GM21447 (cell line): ENCODE measurements around the gene GMIP.

Experiments used
- ATAC-seq: cut with Tn5 transposase; IDR thresholded peaks from one replicate; pipeline ENCODE4 v1.9.1; 2021; ENCODE audit not compliant: unreplicated experiment

The GMIP gene

GRCh38 chr19:19661141-19661674 is 17.8 kb upstream of the GMIP start:
- ATAC-seq, result no peak

DNA sequence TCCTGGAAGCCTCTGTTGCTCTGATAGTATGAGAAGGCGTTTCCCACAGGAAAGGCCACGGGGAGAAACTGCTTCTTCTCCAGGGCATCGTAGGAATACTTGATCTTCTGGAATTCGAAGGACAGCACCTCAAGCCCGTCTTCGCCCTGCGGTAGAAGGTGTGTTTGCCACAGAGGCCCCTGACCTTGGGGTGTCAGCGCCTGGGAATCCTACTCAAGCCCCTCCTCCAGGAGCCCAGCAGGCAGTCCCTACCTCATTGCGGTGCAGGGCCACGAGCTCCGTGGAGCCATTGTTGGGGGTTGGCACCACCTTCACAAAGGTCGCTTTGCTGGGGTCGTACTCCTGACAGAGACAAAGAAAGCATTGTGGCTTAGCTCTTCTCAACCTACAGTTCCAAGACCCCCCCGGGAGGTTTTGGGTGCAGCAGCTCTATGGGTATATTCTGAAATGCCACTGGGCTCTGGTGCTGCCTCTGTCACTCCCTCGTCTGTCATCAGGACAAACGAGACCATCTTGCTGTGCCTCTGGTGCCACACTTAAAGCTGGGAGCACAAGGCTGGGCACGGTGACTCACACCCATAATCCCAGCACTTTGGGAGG is 16.3 kb upstream of the GMIP start:
- no peak for ATAC-seq

DNA sequence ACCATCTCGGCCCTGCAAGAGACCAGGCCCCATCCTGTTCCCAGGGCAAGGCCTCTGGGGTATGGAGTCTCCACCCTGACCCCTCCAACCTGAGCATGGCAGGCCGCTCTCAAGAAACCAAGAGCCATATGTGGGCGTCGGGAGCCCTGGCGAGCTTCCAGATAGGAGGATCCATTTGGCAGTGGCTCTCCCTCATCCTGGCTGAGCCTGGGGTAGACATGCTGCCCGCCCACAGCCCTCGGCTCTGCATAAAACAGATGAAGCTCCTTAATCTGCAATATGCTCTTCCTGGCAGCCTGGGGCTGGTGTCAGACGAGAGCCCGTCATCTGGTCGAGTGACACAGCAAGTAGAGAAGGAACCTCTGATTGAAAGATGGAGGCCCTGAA is 13.9 kb upstream of the GMIP start:
- no peak for ATAC-seq

DNA sequence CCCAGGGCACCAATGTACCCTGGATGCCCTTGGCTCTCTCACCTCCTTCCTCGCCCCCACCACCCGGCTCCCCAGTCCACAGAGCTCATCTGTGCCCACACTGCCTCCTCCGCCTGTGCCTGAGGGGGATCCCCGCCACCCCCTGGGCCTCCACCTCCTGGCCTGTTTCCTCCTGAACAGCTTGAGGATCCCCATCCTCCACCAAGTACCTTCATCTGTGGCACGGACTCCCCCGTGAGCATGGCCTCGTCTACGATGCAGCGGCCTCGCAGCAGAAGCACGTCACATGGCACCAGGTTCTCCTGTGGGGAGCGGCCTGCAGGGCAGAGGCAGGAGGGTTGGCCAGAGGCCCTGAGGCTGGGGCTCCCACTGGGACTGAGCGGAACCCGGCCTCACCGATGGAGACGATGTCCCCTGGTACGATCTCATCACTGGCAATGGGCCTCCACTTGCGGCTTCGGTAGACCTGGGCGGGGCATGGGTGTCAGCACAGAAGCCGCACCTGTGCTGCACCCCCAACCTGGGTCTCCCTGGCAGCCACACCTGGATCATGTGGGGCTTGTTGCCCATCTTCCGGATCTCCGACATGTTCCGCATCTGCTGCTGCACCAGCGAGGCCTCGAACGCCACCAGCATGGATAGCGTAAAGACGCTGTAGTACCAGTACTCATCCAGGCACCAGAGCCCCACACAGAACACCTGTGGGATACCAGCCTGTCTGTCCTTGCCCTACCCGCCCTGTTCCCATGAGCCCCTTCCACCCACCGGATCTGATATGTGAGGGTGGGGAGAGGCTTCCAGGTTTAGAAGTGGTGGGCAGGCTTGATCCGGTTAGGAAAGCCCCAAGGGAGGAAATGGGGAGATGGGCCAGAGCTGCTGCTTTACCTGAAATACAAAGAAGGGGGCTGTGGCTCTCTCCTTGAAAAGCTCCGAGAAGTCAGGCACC is 13.3 kb upstream of the GMIP start:
- ATAC-seq, result no peak

- ATAC-seq, result no peak
Measured at GRCh38 chr19:19655641-19656343, 12.3 kb upstream of the GMIP start.

- ATAC-seq, result no peak
Measured at GRCh38 chr19:19655051-19655594, 11.7 kb upstream of the GMIP start.

DNA sequence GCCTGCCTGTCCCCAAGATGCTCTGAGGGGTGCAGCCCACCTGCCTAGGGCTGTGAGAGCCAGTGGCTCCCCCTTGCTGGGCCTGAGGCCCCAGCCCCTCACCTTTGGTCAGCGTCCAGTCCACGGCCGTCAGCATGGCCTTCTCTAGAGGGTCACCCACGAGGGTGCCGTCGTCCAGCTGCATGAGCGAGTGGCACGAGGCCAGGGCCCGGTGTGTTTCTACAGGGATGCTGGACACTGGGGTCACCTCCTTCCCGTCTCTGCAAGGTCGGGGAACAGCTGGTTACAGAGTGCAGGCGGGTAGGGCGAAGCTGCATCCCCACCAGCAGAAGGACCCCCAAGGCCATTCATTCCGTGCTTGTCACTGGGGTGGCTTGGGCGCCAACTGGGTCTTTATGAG is 11.0 kb upstream of the GMIP start:
- no peak for ATAC-seq

- no peak for ATAC-seq
Measured at GRCh38 chr19:19653597-19654147, 10.2 kb upstream of the GMIP start.

- ATAC-seq, result no peak
Measured at GRCh38 chr19:19652482-19653295, 9.2 kb upstream of the GMIP start.

GRCh38 chr19:19651076-19651475 is 7.6 kb upstream of the GMIP start:
- no peak for ATAC-seq

- no peak for ATAC-seq
Measured at GRCh38 chr19:19650331-19650730, 6.9 kb upstream of the GMIP start.

- ATAC-seq, result no peak
Measured at GRCh38 chr19:19649580-19649995, 6.1 kb upstream of the GMIP start.

DNA sequence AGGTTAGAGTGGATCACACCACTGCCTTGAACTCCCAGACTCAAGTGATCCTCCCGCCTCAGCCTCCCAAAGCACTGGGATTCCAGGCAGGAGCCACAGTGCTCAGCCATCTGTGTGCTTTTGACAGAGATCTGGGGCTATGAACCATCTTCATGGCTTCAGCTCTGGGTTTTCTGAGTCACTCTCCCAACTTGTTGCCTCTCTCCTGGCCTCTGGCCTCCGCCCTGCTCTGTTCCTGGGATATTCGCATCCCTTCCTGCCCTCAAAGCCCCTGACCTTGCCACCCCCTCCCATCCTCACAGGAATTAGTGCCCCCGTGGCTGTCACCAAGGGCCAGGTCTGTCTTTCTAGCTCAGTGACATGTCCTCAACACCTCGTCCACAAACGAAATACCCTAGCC is 5.7 kb upstream of the GMIP start:
- no peak for ATAC-seq

GRCh38 chr19:19647037-19647835 is 3.8 kb upstream of the GMIP start:
- no peak for ATAC-seq

- no peak for ATAC-seq
Measured at GRCh38 chr19:19645233-19645870, 1.9 kb upstream of the GMIP start.

- ATAC-seq, result no peak
Measured at GRCh38 chr19:19644054-19644388, 564 bp upstream of the GMIP start.

DNA sequence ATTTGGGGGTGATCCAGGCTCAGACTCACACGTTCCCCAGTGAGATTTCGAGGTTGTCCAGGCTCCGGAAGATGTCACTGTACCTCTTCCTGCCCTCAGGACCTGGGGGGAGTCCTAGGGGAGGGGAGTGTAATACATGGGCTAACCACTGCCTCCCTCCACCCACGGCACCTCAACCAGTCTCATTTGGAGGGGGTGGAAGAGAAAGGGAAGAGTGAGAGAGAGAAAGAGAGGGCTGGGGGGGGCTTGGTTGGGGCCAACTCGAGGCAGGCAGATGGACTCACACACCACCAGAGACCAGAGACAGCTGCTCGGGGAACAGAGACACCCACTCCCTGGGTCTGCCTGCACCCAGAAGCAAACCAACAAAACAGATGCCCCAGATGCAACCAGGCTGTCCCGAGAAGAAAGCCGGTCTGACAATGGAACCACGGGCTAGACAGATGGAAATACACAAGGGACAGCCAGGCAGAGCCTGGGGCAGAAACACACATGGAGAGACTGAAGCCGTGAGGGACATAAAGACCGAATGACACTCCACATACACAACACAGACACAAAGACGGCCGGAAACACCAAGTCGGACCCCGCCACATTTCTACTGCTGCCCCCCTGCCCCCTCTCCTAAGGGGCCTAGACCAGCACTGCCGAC is 825 bp downstream of the GMIP start:
- ATAC-seq, result peak; percentile 10

- no peak for ATAC-seq
Measured at GRCh38 chr19:19637523-19638251, 5.8 kb downstream of the GMIP start.
